ENCODE results near the gene RPTOR.
A peak's percentile ranks its signal among the peaks of the same experiment; 100 is the strongest.

The RPTOR gene

DNA sequence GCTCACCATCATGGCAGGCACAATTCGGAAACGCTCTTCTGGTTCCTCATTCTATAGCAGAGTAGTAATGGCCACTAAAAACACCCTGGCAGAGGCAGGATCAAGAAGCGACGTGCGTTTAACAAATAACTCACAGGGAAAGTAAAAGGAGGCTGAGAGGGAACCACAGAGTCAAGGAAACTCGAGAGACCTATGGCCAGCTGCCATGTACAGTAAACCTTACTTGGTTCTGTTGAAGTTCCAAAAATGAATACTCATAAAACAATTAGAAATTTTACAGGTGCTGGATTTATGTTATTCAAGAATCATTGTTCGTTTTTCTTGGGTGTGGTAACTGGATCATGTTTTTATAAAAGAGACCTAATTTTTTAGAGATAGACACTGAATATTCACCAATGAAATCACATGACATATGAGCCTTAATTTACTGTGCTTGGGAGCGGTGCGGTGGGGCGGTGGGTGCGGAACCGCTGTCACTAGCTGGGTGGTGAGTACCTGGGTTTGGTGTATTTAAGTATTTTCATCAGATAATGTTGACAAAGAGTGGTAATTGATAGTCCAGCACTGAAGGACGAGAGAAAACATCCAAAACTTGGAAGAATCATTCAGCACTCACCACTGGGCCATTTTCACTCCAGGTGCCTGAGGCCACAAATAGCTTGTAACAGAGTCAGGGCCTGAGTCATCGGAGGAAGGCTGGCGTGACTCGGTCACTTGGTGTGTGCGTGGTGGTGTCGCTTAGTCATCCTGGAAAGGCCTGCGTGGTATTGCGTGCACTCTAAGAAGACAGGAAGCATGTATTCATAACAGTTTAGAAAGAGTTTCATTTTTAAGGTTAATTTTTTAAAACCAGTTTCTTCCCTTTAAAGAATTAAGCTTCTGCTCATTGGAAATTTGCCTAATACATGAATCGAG, 311.6 kb downstream of the RPTOR start:
- peak; percentile 95 for DNase-seq

DNA sequence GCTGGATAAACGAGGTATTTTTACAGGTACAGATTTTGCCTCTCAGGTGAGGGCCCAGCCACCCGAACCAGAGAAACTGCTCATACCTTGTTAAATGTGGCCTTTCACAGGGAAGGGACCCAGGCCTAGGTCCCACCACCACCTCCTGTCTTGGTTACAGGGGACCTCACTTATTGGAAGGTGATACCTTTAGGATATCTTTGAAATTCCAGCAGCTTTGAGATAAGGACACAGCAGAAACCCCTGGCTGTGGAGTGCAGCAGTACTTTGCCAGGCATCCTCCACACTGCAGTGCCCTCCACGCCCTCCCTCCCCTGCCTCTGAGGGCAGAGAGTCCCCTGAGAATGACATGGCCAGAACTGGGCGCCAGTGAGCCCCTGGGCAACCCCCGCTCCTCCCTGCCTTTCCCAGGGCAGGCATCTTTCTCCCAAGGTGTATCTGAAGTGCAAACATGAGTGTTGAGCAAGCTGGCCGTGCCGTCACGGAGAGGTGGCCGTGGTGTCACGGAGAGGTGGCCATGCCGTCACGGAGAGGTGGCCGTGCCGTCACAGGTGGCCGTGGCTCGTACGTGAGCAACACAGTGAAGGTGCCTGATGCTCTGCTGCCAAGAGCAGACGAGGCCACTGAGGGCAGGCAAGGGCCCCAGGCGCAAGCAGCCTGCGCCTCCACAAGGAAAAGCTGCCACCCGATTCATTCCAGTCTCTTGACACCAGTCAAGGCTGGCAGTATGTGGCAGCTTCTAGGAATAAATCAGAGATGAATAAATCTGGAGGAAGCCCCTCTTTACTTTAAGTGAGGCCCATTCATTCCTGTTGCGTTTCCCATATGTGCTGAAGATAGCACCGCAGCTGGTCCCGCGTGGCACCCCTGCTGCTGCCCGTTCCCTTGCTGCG, 312.5 kb downstream of the RPTOR start:
- DNase-seq, result no peak

DNA sequence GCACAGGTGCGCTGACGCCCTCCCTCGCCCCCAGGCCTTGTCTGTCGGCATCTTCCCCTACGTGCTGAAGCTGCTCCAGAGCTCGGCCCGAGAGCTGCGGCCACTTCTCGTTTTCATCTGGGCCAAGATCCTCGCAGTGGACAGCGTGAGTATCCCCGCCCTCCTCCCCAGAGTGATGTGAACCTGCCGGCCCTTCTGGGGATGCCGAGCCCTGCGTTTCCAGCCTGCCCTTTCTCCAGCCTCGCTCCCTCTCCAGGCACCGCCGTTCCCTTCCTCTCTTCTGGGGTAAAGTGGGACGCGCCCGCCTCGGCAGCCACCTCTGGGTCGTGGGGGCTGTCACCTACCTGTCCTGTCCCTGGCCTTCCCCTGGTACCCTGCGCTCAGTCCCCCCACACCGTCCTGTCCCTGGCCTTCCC, 313.1 kb downstream of the RPTOR start:
- no peak for DNase-seq

DNA sequence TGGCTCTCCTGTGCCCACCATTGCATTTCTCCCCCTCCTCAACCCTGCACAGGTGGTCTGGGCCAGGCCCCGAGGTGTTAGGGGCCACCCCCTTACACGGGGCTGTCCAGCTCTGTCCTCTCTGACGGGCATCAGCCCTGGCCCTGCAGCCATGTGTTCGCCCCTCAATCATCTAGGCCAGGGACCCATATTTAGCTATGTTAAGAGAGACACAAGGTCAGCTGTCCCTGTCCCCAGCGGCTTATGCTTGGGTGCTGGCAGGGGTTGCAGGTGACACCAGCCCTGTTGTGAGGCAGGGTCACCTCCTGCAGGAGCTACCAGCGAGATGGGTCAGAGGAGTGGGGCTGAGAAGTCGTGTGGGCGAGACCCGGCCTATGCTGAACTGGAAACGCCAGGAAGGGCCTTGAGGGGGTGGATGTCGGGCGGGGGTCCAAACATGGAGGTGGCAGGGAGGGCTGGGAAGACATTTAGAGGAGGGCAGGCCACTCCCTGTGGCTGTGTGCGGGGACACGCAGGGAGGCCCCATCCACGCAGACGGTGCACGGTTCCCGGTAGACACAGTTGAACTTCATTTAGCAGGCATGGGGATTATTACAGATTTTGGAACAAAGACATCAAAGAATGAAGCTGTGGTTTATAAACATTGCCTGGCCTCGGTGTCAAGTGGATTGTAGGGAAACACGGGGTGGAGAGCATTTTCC, 313.8 kb downstream of the RPTOR start:
- DNase-seq, result no peak

DNA sequence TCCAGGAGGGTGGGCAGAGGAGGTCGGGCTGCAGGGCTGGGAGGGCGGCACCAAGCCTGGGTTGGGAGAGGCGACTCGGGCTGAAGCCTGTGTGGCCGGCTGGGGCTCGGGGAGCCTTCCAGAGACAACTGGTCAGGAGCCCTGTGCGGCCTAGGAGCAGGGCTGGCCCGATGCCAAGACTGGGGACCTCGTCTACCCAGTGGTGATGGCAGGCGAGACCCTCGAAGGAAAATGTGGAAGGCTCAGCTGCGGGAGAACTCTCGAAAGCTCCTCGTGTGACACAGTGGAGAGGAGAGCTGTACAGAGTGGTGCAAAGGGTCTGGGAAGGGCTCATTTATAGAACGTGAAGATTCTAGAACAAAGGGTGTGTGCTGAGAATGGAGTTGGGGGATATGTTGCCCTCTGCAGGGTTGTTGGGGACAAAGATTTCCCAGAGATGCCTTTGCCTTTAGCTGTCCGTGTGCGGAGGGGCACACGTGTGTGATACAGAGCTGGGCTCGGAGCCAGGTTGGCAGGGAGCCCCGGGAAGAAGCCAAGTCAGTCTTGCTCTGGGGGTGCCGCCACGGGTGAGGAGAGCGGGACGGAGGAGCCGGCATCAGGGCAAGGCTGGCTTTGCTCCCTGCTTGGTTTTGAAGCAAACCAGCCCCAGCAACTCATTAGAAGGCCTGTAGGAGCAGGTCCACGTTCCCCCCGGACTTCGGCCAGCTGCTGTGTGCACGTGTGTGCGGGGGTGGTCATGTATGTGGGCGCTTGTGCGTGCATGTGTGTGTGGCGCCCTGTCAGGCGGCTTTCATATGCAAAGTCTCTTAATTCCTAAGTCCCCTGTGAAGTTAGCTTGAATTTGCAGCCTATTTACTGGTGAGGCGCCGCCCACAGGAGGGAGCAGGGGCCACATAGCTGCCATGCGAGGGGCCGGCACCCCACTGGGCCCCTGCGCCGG, 314.6 kb downstream of the RPTOR start:
- DNase-seq, result no peak

DNA sequence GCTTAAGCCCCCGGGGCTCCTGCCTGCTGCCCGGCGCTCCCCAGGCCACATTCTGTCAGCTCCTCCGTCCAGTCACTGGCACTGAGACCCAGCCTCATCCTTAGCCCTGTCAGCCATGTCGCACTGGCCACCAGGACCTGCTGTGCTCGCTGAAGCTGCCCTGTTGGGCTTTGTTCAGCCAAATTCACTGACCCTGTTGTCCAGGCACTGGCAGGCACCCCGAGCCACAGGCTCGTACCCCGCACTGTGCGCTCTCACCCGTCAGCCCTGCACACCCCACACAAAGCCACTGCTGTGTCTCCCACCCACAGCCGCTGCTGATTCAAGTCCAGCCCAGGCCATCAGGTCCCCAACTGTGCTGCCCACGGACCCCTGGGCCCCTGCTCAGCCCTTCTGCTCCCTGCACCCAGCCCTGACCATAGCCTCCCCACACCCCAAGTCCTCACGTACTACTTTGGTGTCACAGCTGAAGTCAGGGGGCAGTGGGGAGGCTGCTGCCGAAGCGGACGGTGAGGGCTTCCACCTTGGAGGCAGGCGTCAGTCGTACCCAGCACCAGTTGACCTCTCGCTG, 315.5 kb downstream of the RPTOR start:
- DNase-seq, result no peak

DNA sequence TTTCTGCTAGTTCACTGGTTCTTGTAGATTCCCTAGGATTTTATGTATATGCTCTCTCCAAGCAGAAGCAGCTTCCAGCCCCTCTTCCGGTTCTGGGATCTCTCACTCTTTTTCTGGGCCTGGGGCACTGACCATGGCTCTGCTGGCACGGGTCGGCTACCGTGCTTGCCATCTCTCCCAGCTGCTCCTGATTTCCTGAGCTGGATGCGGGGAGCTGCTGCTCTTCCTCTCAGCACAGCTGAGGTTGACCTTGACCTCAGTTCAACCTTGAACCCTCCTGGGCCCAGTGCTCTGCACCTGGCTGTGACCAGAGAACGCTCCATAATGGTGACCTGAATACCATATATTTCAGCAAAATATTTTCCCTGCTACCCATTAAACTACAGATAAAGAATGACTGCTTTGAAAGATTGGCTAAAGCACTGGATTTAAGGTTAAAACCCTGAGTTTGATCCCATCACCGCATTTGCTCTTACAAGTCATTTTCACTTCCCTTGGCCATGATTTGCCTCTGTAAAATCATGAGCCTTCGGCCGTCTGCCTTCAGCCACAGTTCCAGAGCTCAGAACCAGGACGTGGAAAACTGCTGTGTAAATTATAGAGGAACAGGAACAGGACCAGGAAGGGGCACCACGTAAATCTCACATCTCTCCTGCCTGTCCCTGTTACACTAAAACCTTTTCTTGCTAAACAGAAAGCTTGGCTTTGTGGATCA, 316.2 kb downstream of the RPTOR start:
- no peak for DNase-seq

DNA sequence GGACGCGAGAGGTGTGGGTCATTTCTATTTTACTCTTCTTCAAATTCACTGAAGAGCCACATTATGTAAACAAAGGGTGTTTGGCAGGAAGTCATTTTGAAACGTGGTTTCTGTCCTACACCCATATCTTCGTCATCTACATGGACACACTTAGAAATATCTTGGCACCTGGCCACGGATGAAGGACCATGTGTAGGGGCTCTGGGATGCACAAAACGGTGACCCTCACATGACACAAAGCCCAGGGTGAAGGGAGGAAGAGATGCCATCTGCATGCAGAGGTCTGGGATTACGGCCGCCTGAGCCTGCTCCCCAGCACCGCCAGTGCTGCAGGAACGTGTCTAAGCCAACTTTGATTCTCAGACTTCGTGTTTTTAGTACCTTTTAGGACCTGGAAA, 316.8 kb downstream of the RPTOR start:
- DNase-seq, result no peak

DNA sequence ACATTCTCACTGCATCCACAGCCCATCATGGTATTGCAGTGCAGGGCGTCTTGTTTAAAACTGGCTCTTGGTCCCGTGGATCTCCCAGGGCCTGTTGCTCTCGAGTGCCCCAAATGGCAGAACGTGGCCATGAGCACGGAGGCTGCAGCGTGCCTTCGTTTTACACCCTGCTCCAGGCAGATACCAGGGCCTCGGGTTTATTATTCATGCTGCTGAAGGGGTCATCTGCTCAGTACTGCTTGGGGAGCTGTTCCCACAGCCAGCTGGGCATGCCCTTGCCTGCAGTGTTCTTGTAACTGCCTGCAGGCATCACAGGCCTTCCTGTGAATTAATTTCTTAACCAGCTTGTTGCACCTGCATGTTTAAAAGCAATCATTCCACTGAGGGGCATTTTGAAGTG, 317.3 kb downstream of the RPTOR start:
- peak; percentile 67 for DNase-seq

DNA sequence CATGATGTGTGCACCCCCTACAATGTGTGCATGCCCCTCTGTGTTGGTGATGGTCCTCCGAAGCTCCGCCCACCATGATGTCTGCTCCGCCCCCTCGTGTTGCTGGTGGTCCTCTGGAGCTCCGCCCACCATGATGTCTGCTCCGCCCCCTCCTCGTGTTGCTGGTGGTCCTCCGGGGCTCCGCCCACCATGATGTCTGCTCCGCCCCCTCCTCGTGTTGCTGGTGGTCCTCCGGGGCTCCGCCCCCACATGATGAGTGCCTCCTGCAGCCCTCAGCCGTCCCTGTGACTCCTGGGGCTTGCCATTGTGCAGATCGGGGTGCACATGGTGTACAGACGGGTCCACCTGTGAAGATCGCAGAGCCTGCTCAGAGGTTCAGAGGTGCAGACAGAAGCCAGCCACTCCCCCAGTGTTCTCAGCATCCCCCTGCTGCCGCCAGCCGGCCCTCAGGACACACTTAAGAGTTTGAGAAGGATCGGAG, 317.9 kb downstream of the RPTOR start:
- no peak for DNase-seq

DNA sequence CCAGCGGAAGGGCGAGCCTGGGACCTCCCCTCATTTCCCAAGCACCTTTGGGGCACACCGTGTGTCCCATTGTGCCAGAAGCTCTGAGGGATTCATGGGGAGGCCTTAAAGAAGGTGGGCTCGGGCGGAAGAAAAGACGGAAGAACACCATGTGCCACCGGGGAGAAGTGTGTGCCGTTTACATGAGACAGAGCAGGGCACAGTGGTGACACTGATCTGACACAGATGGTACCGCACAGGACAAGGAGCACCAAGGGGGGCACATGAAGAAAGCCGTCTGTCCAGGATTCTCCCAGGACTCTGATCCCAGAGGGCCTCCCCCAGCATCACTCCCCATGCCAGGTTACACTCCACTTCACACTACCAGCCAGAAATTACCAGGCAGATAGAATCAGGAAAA, 318.3 kb downstream of the RPTOR start:
- no peak for DNase-seq

DNA sequence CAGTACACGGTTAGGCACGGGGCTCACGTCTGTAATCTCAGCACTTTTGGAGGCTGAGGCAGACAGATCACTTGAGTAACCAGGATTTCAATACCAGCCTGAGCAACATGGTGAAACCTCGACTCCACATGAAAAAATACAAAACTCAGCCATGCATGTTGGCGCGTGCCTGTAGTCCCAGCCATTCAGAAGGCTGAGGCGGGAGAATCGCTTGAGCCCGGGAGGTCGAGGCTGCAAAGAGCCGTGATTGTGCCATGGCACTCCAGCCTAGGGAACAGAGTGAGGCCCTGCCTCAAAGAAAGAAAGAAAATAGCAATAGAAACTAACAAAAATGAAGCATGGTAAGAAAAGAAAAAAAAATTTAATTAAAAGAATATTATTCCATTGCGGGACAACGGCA, 319.0 kb downstream of the RPTOR start:
- DNase-seq, result no peak

DNA sequence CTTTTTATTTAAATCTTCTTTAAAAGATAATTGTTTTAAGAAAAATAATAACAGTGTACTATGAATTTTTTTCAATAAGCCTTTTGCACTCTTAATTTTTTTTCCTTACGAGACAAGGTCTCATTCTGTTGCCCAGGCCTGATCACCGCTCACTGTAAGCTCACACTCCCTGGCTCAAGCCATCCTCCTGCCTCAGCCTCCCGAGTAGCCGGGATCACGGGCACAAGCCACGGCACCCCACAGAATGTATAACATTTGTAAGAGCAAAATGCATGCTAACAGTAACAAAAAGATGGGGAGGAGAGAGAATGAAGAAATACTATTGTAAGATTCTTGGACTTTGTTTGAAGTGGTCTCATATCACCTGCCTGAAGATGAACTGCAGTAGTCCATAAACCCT, 320.1 kb downstream of the RPTOR start:
- no peak for DNase-seq

DNA sequence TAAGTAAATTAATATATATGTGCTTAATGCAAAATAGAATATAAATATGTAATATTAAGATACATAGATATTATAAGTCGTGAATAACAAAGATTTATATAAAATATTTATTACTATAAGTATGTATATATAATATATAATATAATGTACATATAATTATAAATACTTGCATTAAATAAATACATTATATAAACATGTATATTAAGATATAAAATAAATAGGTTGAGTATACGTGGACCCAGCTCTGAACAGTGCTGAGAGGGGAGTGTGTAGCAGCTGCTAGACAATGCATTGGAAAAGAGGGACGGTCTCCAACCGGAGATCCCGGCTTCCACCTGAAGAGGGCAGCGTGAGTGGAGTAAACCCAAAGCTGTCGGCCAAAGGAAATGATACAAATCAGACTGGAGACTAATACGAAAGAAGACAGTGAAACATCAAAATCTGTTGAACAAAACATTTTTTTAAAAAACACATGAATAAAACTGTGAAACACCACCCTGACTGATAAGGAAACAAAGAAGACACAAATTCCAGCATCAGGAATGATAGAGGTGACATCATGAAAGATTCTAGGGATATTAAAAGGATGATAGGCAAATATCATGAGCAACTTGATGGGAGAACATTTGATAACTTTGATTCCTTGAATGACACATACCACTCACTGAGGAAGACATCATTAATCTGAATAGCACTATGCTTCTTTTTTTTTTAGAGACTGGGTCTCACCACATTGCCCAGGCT, 321.6 kb downstream of the RPTOR start:
- peak; percentile 73 for DNase-seq

DNA sequence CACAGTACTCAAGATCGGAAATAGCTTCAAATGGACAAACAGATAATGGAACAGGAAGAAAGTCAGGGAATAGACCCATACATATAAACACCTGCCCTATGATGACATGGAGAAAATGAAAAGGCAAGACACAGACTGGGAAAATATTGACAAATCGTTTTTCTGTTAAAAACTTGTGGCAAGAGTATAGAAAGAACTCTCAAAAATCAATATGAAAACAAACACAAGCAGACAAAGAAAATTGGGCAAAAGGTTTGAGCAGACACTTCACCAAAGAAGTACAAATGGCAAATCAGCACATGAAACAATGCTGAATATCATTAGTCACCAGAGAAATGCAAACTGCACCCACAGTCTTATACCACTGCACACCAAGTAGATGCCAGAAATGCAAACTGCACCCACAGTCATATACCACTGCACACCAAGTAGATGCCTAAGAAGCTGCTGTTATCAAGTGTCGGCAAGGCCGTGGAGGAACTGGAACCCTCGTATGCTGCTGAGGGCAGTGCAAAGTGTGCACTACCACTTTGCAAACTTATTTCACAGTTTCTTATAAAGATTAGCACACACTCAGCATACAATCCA, 323.5 kb downstream of the RPTOR start:
- no peak for DNase-seq

DNA sequence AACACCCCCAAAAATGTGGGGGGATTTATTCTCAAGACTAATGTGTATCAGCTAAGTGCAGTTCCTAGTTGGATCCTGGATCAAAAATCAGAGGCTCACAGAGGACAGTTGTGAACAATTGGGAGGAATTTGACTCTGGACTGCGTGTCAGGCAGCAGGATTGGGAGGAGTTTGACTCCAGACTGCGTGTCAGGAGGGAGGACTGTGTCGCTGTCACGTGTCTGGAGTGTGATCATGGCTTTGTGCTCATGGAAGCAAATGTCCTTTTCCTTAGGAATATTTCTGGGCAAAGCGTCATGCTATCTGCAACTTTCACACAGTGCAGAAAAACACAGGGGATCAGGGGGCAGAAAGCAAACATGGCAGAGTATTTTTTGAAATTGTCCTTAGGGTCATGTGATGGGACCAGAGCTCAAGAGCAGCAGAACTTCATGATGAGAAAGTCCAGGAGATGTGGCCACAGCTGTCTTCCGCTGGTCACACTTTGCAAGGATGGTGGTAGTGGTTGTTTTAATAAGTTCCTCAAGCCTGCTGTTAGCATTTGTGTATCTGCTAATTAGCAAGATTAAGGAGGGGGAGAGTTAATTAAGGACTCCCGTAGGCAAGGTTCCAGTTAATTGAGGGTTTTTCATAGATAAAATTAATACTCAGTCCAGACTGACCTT, 325.0 kb downstream of the RPTOR start:
- DNase-seq, result no peak

DNA sequence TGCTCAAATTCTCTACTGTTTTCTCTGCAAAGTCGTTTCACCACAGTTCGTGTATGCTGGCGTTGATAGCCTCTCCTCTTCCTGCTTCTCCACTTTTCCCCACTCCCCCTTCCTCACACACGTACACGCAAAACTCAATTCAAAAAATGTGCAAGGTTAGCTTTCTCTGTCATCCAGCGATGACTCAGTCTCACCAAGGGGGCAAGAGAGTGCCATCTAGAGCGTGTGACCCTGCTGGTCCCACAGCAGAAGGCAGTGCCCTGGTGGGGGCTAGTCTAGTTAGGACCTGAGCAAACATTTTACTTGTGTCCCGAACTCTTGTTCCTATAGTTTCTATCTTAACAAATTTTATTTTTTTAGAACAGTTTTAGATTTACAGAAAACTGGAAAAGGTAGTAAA, 325.8 kb downstream of the RPTOR start:
- DNase-seq, result peak; percentile 55

DNA sequence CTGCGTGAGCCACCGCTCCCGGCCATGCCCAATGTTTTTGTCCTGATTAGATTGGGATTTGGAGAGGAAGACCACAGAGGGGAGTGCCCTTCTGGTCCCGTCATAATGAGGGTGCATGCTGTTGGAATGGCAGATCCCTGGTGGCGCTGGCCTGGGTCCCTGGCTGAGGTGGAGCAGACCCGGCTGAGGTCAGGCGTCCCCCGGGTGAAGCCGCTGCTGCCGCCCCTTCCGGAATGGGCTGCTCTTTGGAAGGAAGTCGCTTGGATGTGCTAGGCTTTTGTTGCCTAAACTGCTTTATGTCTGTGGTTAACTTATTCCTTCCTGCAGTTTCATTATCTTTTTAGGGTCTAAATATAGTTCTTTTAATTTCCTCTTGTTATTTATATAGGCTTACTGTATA, 326.7 kb downstream of the RPTOR start:
- no peak for DNase-seq

DNA sequence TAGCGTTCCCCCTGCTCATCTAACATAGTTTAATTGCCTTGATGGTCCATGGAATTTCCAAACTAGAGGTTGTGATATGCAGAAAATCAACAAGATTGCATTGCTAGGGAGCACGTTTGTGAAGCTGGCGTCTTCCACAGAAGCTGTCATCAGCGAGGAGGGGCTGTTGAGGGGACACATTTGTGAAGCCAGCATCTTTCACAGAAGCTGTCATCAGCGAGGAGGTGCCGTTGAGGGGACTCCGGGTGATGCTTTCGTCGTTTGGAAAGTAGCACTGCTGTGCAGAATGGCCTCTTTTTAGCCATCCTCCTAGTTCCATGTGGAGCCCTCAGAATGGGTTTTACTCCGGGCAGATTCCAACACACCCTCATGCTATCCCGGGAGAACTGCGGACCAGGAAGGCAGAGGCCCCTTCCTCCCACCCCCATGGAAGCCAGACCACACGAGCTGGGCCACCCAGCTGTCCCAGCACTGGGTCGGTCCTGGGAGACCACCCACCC, 327.4 kb downstream of the RPTOR start:
- DNase-seq, result no peak
